ENCODE results near the gene MED15.

GRCh38 chr22:20563941-20564371, 56.5 kb downstream of the MED15 start:
- TF ChIP-seq EZH2 (IDR thresholded peaks at IDR 0.05; ENCODE audit: borderline replicate concordance, low read depth, low read length, severe bottlenecking): no peak
- no peak for TF ChIP-seq CTCF (IDR thresholded peaks at IDR 0.05; ENCODE audit: borderline replicate concordance, extremely low read depth, low read length, poor library complexity, severe bottlenecking)
